PFSK-1 (cell line): ENCODE measurements around the gene NEK10.

Experiments
- FOXP2 ChIP-seq: optimal IDR thresholded peaks from 2 replicates; pipeline ENCODE3; 2011; ENCODE audit warnings: borderline replicate concordance, control low read depth, inconsistent platforms; ENCODE audit not compliant: insufficient read depth; ENCODE audit errors: extremely low read length, extremely low read depth
- POLR2AphosphoS5 ChIP-seq: IDR thresholded peaks from 2 replicates; pipeline ENCODE4 v1.6.1; 2012; ENCODE audit warnings: low read depth, mild to moderate bottlenecking, control low read depth, low read length, moderate library complexity
- SIN3A ChIP-seq: IDR thresholded peaks from 2 replicates; pipeline ENCODE4 v1.6.1; 2012; ENCODE audit warnings: mild to moderate bottlenecking, low read length, moderate library complexity, borderline replicate concordance; ENCODE audit not compliant: insufficient read depth
- TAF1 ChIP-seq: IDR thresholded peaks from 2 replicates; pipeline ENCODE4 v1.6.1; 2012; ENCODE audit warnings: low read length, control low read depth, borderline replicate concordance; ENCODE audit not compliant: insufficient read depth
- TF ChIP-seq, protein P1 (sequence below), 2 experiments: IDR thresholded peaks; 2 replicates each; pipeline versions ENCODE4 v1.6.1 to v1.8.0; 2011 to 2012; ENCODE audit warnings: low read depth in 2 of 2, low read length in 2 of 2, control low read depth in 1 of 2, inconsistent platforms in 1 of 2, mild to moderate bottlenecking in 1 of 2, moderate library complexity in 1 of 2; ENCODE audit not compliant: insufficient read depth in 1 of 2

NEK10 gene

DNA sequence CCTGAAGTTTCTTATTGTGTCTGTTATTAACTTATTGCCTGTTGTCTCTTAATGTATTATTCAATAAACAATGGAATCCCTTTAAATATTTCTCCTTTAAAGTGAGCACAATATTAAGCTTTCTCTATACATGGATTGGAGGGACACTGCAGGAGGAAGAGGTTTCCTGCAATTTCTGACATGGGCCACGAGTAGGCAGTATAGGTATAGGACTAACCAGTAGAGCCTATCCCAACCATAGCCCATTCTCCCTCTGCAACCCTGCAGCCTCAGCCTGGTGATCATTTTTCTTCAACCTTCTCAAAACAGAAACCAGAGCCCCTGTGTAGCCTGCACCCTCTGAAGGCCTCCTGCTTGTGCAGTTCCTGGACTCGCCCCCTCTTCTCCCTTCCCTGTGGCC, 124.8 kb downstream of the NEK10 start:
- no peak for TF ChIP-seq FOXP2
- TF ChIP-seq, protein P1, sequence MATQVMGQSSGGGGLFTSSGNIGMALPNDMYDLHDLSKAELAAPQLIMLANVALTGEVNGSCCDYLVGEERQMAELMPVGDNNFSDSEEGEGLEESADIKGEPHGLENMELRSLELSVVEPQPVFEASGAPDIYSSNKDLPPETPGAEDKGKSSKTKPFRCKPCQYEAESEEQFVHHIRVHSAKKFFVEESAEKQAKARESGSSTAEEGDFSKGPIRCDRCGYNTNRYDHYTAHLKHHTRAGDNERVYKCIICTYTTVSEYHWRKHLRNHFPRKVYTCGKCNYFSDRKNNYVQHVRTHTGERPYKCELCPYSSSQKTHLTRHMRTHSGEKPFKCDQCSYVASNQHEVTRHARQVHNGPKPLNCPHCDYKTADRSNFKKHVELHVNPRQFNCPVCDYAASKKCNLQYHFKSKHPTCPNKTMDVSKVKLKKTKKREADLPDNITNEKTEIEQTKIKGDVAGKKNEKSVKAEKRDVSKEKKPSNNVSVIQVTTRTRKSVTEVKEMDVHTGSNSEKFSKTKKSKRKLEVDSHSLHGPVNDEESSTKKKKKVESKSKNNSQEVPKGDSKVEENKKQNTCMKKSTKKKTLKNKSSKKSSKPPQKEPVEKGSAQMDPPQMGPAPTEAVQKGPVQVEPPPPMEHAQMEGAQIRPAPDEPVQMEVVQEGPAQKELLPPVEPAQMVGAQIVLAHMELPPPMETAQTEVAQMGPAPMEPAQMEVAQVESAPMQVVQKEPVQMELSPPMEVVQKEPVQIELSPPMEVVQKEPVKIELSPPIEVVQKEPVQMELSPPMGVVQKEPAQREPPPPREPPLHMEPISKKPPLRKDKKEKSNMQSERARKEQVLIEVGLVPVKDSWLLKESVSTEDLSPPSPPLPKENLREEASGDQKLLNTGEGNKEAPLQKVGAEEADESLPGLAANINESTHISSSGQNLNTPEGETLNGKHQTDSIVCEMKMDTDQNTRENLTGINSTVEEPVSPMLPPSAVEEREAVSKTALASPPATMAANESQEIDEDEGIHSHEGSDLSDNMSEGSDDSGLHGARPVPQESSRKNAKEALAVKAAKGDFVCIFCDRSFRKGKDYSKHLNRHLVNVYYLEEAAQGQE (IDR thresholded peaks at IDR 0.05; ENCODE audit: insufficient read depth in 1 of 2, low read depth in 2 of 2, low read length in 2 of 2): no peak
- TF ChIP-seq SIN3A: no peak
- no peak for TF ChIP-seq TAF1
- TF ChIP-seq POLR2AphosphoS5: no peak

DNA sequence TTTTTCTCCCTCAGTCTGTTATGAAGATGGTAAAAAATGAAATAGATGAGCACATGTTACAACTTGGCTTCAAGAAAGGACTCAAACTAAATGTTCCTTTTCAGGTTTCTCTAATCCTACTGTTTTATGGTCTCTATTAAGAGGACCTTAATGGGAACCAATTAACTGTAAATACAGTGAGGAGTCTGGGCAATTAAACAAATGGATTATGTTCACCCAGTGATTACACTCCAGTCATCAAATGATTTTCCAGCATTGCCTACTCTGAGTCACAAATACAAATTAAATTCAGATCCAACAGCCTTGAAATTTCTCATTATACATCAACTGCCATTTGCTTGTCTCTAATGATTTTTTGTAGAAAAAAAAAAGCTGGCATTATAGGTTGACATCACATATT, 129.2 kb downstream of the NEK10 start:
- TF ChIP-seq FOXP2 (no peak), POLR2AphosphoS5 (no peak), TAF1 (no peak), SIN3A (no peak)
- TF ChIP-seq, protein P1 (IDR thresholded peaks at IDR 0.05; ENCODE audit: insufficient read depth in 1 of 2, low read depth in 2 of 2, low read length in 2 of 2): no peak

DNA sequence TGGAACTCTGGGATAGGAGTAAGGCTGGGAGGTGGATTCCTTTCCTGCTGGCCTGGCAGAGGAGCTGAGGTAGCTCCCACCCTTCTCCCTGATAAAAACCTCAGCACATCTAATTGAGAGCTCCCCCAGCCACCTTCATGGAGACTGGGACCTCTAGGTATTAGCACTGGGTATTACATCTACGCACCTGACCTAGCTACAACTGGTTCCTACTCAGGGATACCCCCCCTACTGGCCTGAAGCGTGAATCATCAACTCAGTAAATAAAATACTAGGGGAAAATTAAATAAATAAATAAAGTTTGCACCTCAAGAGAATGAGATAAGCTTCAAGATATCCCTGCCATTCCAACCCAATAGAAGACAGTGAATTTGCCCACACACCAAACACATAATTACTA, 140.4 kb downstream of the NEK10 start:
- no peak for TF ChIP-seq FOXP2
- TF ChIP-seq POLR2AphosphoS5: no peak
- TF ChIP-seq SIN3A: no peak
- TF ChIP-seq, protein P1 (IDR thresholded peaks at IDR 0.05; ENCODE audit: insufficient read depth in 1 of 2, low read depth in 2 of 2, low read length in 2 of 2): no peak
- no peak for TF ChIP-seq TAF1

DNA sequence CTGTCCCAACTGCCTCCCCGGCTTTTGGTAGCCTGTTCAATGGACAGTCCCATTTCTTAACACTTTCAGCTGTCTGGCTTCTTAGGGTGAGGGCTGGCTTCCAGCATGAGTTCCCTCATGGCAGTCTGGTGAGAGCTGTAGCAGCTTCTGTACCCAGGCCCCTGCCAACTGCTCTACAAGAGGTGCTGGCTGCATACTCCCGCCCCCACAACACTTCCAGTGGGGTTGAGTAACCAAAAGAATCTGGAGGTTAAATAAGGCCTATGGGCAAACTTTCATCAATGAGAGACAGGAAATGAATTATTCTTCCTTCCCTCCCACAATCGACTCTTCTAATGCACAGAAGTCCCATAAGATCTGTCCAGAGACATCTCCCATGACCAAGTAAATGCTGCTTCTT, 145.0 kb downstream of the NEK10 start:
- TF ChIP-seq FOXP2: no peak
- TF ChIP-seq POLR2AphosphoS5: no peak
- TF ChIP-seq TAF1: no peak
- TF ChIP-seq SIN3A: no peak
- TF ChIP-seq, protein P1 (IDR thresholded peaks at IDR 0.05; ENCODE audit: insufficient read depth in 1 of 2, low read depth in 2 of 2, low read length in 2 of 2): no peak

DNA sequence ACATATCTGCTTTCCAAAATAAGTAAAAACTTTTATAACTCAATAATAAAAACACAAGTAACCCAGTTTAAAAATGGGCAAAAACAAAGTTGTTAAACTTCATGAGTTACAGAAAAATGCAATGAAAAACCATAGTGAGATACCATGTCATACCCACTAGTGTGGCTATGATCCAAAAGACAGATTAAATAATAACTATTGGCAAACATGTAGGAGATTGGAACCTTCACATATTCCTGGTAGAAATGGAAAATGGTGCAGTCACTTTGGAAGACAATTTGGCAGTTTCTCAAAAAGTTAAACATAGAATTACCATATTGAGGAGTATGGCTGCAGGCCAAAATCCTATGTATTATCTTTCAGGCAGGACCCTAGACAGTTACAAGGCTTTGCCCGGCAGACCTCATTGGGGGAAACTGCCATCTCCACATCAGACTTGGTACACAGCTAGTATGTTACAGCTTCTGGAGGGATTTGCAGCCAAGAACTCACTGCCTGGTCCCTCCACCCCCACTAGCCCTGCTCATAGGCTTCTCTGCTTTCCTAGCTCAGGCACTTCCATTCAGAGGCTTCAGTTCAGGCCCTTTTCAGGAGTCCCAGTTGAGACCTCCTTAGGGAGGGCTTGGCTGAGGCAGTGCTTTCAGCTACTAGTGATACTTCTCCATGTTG, 147.8 kb downstream of the NEK10 start:
- TF ChIP-seq, protein P1 (IDR thresholded peaks at IDR 0.05; ENCODE audit: insufficient read depth in 1 of 2, low read depth in 2 of 2, low read length in 2 of 2): no peak
- TF ChIP-seq TAF1 (no peak), POLR2AphosphoS5 (no peak), FOXP2 (no peak), SIN3A (no peak)
